ENCODE data around the gene KDELR3. TPM values are rescaled to one million over a fixed set of nuclear protein-coding genes. Genes with fewer than 3 reads are reported as not detected.
A peak's percentile ranks its signal among the peaks of the same experiment; 100 is the strongest.

The KDELR3 gene
- total RNA-seq, 1 experiment from 2014 or later: 16.1 TPM

GRCh38 chr22:38494939-38495338, 27.0 kb downstream of the KDELR3 start:
- no peak overlapping the region for H3K27ac Mint-ChIP-seq (ENCODE audit: unreplicated experiment)
- H3K4me1 Mint-ChIP-seq (ENCODE audit: low read depth, unreplicated experiment): no peaks in the 10 kb centered on the region
- no peaks in the 10 kb centered on the region for H3K27me3 Mint-ChIP-seq (ENCODE audit: unreplicated experiment)
- no peak for DNase-seq
- intact Hi-C loops (cut with micrococcal nuclease; ENCODE audit: unreplicated experiment): no loop called here
- H3K36me3 Mint-ChIP-seq (ENCODE audit: insufficient read depth, unreplicated experiment): peaks cover 94% of the 10 kb centered on the region
- no peak for TF ChIP-seq CTCF (IDR thresholded peaks at IDR 0.05; ENCODE audit: unreplicated experiment)
- H3K4me3 Mint-ChIP-seq (ENCODE audit: low read depth, unreplicated experiment): no peak overlapping the region
- BruUV-seq (replicated peaks): no TSS peak
- CTCF ChIA-PET: interaction anchor here (0.6 kb wide), 1 partner anchor 248 kb away, joined by 4 read pairs; no protein-coding TSS in a partner anchor
- H3K9me3 Mint-ChIP-seq (ENCODE audit: low read depth, unreplicated experiment): no peaks in the 10 kb centered on the region

DNA sequence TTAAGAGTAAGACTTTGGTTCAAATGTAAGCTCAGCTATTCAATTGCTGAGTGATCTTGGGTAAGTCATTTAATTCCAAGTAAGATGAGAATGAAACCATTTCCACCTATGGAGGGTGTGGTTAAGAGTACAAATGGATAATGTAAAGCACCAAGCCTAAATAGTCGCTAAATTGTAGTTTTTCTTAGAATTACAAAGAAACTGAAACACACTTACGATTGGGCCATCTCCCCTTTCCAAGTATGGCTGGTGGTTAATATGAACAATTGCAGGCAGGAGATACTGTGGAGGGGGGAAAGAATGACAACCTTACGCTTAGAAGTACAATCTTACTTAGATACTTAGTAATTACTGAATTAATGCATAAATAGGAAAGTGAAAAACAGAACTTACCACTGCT, 30.0 kb downstream of the KDELR3 start:
- Mint-ChIP-seq H3K9me3 (ENCODE audit: low read depth, unreplicated experiment) (no peaks in the 10 kb centered on the region), H3K4me1 (ENCODE audit: low read depth, unreplicated experiment) (peaks cover 13% of the 10 kb centered on the region), H3K36me3 (ENCODE audit: insufficient read depth, unreplicated experiment) (peaks cover 94% of the 10 kb centered on the region), H3K4me3 (ENCODE audit: low read depth, unreplicated experiment) (no peak overlapping the region), H3K27ac (ENCODE audit: unreplicated experiment) (no peak overlapping the region), H3K27me3 (ENCODE audit: unreplicated experiment) (no peaks in the 10 kb centered on the region)
- CTCF ChIA-PET: no interaction called here
- BruUV-seq (replicated peaks): no TSS peak
- intact Hi-C loops (cut with micrococcal nuclease; ENCODE audit: unreplicated experiment): no loop called here
- no peak for TF ChIP-seq CTCF (IDR thresholded peaks at IDR 0.05; ENCODE audit: unreplicated experiment)
- no peak for DNase-seq

DNA sequence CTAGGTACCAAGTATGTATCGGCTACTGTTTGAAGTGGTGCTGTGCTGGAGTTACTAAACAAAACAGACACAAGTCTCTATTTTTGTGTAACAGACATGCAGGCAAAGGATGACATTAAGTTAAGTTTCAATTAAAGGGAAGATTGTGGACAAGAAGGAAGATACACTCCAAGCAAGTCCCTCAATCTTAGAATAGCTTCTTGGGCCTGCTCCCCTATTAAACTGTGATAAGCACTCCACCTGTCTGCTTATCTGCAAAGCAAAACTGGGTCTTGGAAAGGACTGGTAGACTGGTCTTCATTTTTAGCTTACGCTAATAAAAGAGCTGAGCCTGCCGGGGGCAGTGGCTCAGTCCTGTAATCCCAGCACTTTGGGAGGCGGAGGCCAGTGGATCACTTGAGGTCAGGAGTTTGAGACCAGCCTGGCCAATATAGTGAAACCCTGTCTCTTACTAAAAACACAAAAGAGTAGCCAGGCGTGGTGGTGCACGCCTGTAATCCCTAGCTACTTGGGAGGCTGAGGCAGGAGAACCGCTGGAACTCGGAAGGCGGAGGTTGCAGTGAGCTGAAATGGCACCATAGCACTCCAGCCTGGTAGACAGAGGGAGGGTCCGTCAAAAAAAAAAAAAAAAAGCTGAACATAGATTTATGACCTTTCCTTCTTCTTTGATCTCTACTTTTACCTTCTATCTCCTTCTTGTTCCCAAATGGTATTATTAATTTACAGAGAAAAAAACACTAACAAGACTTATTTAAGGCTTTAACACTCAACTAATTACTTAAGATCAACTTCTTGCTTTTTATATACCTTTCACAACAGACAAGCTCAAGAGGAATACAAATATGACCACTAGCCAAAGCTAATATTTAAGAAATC, 34.1 kb downstream of the KDELR3 start:
- Mint-ChIP-seq H3K4me1 (ENCODE audit: low read depth, unreplicated experiment) (peaks cover 29% of the 10 kb centered on the region), H3K36me3 (ENCODE audit: insufficient read depth, unreplicated experiment) (peaks cover 94% of the 10 kb centered on the region), H3K4me3 (ENCODE audit: low read depth, unreplicated experiment) (peak overlapping the region; percentile 99), H3K9me3 (ENCODE audit: low read depth, unreplicated experiment) (no peaks in the 10 kb centered on the region), H3K27me3 (ENCODE audit: unreplicated experiment) (no peaks in the 10 kb centered on the region), H3K27ac (ENCODE audit: unreplicated experiment) (peak overlapping the region; percentile 42)
- intact Hi-C loops (cut with micrococcal nuclease; ENCODE audit: unreplicated experiment): loop anchor here (5.0 kb wide), 1 partner anchor 65 kb away; no protein-coding TSS in a partner anchor
- CTCF ChIA-PET: interaction anchor here (0.5 kb wide), 1 partner anchor 138 kb away, joined by 3 read pairs; no protein-coding TSS in a partner anchor
- DNase-seq: no peak
- BruUV-seq (replicated peaks): no TSS peak
- TF ChIP-seq CTCF (IDR thresholded peaks at IDR 0.05; ENCODE audit: unreplicated experiment): no peak

DNA sequence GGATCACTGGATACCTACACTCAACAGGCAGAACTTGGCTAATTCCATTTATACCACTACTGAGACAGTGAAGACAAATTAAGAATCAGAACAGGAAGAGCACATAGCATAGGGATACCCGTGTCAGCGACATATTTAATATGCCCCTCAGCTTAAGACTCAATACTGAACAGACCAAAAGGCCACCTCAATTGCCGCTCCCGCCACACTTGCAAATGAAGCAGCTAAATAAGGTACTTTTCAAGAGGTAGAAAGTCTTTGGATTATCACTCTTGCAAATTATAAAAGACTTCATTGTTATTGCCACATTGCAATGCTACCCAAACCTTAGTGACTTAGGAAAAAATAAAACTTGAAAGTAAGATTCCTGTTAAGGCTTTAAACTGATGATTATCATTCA, 35.1 kb downstream of the KDELR3 start:
- H3K27ac Mint-ChIP-seq (ENCODE audit: unreplicated experiment): peak overlapping the region; percentile 42

More for the DNA sequence above, 35.1 kb downstream of the KDELR3 start:
- no peak for TF ChIP-seq CTCF (IDR thresholded peaks at IDR 0.05; ENCODE audit: unreplicated experiment)
- no peak for DNase-seq
- Mint-ChIP-seq H3K4me3 (ENCODE audit: low read depth, unreplicated experiment) (peak overlapping the region; percentile 99), H3K27me3 (ENCODE audit: unreplicated experiment) (no peaks in the 10 kb centered on the region), H3K36me3 (ENCODE audit: insufficient read depth, unreplicated experiment) (peaks cover 90% of the 10 kb centered on the region), H3K4me1 (ENCODE audit: low read depth, unreplicated experiment) (peaks cover 29% of the 10 kb centered on the region), H3K9me3 (ENCODE audit: low read depth, unreplicated experiment) (no peaks in the 10 kb centered on the region)
- BruUV-seq (replicated peaks): no TSS peak
- CTCF ChIA-PET: no interaction called here
- intact Hi-C loops (cut with micrococcal nuclease; ENCODE audit: unreplicated experiment): loop anchor here (5.0 kb wide), 1 partner anchor 64 kb away; no protein-coding TSS in a partner anchor

All from Calu3 (cell line).